NCI-H2227 (cell line): ENCODE results near the gene TRPC4.
A peak's percentile ranks its signal among the peaks of the same experiment; 100 is the strongest.
"Not testable (repeated sequence)": the region's sequence is repeated elsewhere in the genome, so short reads cannot be mapped to it uniquely, and the experiment has no call there.

ENCODE experiments used
- DNase-seq: peaks from one replicate; lab custom pipeline; 2025; ENCODE audit not compliant: unreplicated experiment; lab: John Stamatoyannopoulos, UW

TRPC4 gene

DNA sequence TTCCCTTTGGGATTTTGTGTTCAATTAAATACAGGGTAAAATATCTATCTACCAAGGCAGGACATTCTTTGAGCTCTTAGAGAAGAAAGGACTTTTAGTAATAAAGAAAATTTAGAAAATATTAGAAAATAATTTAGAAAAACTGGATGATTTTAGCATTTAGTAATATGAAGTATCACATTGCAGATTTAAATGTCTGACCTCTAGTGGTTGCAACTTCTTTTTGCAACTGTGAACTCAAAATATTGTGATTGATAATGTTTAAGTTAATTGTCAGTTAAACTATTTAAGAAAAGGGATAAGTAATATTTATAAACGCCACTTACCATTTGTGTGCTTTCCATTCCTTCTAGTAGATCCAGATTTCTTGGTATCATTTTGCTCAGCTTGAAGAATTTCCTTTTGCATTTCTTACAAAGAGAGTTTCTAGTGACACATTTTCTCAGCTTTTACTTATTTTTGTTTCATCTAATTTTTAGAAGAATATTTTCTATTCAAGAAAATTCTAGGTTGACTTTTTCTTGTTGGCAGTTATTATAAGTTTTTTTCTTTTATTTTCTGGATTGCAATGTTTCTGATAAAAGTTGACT lies 260.7 kb downstream of the TRPC4 start:
- DNase-seq: no peak

DNA sequence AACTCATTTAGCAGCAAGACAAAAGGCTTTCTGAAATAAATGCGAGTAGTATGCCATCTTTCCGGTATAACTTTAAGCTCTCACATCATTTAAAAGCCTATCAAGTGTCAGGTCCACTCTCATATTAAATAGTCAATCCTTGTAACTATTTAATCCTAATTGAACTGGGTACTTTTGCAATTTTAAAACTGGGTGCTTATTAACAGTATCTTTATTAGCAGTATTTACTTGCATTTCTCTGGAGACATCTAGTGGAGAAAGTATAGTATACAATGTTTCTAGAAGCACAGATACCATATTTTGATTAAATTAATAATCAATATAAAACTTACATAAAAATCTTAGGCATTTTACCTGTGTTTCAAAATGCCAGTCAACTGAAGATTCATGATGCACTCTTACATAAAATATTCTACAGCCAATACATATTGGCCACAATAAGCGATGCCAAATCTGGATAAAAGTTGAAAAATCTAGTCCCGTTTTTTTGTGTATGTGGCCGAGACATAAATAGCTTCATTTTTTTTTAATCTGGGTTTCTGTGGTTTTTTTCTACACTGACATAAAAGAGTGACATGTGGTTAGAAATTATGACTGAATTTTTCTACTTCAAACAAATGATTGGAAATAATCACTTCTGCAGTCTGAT lies 266.7 kb downstream of the TRPC4 start:
- no peak for DNase-seq

DNA sequence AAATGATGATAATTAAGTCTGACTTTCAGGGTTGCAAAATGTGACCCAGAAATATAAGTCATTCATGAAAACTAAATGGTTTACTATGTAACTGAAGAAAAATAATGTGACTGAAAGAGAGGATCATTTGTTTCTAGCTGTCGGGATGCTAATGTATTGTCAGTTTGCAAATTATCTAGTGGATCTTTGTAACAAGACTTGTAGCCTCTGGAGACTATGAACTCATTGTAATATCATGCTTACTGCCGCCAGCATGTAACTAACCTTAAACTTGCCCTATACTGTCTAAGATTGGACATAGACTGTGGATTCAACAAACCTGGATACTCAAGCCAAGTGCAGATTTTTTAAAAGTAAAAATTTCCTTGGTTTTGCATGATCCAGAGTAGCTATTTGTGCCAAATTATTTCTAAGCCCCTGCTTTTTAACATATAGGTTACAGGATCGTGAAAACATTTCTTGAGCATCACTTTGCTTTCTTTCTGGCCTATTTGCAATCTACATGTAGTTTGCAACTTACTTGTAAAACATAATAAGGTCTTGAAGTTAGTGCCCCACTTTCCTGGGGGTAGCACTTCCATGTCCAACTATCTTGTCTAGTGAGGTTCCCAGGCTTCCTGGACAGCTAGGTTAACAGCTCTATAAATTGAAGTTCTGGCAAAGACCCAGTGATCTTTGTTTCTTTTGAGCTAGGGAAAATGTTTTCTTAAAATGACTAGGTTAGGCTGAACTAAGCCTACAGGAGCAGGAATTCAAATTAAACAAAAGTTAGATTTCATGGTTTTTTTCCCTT lies 267.7 kb downstream of the TRPC4 start:
- no peak for DNase-seq

DNA sequence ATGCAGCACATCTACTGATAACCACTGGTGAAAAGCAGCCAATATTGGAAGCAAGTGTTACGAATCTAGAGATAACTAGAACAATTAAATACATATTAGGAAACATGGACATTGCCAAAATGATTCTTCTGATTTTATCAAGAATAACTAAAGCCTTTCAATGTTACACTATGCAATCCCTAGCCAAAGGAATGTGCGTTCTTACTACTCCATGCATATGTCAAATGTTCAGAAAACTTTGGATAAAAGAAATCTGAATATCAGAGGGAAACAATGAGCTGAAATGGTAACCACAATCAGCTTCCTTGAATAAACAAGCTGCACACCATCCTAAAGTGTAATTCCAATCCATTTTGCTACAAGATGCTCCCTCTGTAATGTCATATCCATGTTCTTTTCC lies 270.1 kb downstream of the TRPC4 start:
- no peak for DNase-seq

DNA sequence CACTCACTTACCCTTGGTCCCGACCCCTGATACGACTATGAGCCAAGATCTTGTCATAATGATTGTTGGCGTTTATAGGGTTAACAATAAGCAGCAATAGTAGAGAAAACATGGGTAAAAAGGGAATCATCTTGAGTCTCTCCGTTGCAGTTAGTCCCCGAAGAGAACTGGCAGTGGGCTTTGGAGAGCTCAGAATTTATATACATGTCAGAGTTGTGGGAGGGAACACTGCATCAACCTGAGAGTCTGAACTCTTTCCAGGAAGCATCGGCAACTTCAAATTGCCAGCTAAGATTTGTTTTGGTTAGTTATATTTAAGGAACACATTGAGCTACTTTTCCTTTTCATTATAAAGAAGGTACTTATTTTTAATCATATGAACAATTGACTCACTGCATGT lies 271.0 kb downstream of the TRPC4 start, which contains the start of gene POSTN:
Gene POSTN (minus strand): TSS at position 172 of the 400 bp plus-strand sequence. CDS start 42 bp downstream, at position 130.
- DNase-seq: peak; percentile 12

DNA sequence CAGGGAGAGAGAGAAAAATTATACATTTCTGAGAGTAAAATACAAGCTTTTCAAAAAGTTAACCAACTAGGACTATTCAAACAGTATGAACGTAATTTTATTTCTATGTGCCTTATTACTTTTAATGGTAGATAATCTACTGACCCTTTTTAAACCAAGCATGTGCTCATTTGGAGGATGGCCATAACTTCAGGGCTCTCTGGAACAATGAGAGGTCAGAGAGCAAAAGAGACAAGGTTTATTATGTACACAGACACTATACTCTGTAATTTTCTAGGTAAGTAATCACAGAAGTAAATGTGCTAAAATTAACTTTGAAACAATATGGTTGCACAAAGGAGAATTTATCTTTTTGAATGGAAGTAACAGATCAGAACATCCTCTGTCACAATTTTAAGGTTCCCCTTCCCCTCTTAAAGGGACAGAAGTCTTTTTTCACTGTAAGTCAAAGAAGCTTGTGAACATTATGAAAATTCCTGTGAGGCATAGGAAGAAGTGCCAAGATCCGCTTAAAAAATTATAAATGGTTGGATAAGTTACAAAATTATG lies 272.0 kb downstream of the TRPC4 start:
- DNase-seq: peak; percentile 11

DNA sequence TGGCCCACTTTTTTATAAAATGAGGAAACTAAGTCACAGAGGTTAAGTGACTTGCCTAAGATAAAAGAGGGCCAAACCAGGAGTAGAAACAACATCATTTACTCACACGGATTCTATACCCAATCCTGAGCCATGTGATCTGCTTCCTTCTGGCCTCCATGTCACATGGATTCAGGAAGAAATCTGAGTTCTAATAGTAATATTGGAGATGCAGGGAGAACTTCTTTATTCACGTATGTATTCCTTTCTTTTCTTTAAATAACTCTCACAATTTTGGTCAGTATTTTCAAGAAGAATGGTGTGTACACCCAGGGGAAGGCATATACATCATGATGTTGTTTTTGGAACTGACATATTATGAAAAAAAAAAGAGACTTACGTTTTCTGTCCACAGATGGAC lies 272.8 kb downstream of the TRPC4 start:
- no peak for DNase-seq

DNA sequence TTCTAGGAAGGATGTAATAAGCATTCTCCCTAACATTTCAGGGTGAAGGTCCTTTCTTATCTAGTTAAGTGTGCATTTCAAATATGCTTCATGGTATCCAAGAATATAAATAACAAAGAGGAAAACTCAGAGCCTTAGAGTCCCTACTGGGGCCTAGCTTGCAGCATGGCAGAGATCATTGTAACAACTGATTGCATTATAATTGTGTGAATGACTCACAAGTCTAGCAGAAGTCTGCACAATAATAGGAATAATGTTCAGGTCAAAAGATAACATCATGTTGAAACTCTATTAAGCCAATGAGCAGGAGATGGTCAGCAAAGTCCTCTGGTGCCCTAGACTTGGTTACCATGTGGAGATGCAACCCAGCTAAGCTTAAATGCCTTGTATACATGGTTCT lies 274.4 kb downstream of the TRPC4 start:
- peak; percentile 6 for DNase-seq

DNA sequence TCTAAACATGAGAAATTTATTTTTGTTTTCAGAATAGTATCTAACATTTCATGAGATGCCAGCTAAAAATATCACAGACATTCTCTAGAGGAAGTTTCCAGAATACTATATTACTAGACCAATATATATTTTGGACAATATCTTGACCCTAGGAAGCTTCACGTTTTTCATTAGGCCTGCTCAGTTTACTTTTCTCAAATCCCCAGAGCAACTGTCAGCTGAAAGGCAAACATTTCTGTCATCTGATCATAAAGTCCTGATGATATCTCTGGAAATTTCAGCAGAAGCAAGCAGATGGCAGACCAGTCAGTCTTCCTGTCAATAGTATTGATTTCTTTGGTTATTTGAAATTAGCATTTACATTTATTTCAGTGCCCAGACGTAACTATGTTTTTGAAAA lies 275.0 kb downstream of the TRPC4 start:
- DNase-seq: no peak

DNA sequence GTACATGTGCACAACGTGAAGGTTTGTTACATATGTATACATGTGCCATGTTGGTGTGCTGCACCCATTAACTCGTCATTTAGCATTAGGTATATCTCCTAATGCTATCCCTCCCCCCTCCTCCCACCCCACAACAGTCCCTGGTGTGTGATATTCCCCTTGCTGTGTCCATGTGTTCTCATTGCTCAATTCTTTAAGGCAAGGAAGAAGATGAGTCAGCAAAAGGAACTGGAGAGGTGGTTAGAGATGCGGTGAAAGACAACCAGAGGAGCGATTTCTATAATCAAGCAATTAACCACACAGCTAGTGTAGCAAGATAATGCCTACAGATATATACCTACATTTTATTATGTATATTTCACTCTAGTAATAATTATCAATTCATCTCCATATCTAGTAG lies 280.2 kb downstream of the TRPC4 start:
- not testable (repeated sequence) for DNase-seq

DNA sequence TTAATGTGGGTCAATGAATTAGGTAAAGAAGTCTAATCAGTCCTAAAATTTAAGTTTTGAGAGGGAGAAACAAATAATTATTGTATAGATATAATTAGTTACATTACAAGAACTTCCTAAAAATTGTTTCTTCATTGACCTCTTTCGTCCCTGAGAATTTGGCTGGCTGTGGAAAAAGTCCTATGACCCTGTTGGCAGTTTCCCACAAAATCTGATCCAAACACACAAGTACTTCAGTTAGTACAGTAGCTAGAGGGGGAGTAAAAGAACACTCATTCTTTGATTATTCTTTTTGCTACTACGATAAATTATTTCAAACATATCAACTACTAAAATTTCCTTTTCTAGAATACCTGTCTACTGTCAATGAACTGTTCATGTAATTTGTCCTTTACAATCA lies 282.3 kb downstream of the TRPC4 start:
- no peak for DNase-seq
